Measurements from ENCODE around the gene ZDHHC14.

The ZDHHC14 gene

GRCh38 chr6:157468054-157468453 is 87.1 kb downstream of the ZDHHC14 start:
- no peak overlapping the region for H3K4me3 ChIP-seq (ENCODE audit: low read length)
- TF ChIP-seq ZNF274 (IDR thresholded peaks at IDR 0.05; ENCODE audit: low read depth, low read length): no peak

GRCh38 chr6:157468574-157468973 is 87.6 kb downstream of the ZDHHC14 start:
- no peak overlapping the region for H3K4me3 ChIP-seq (ENCODE audit: low read length)
- no peak for TF ChIP-seq ZNF274 (IDR thresholded peaks at IDR 0.05; ENCODE audit: low read depth, low read length)

GRCh38 chr6:157469378-157469777 is 88.4 kb downstream of the ZDHHC14 start:
- no peak overlapping the region for H3K4me3 ChIP-seq (ENCODE audit: low read length)
- TF ChIP-seq ZNF274 (IDR thresholded peaks at IDR 0.05; ENCODE audit: low read depth, low read length): no peak

GRCh38 chr6:157471077-157471686 is 90.2 kb downstream of the ZDHHC14 start:
- no peak for TF ChIP-seq ZNF274 (IDR thresholded peaks at IDR 0.05; ENCODE audit: low read depth, low read length)

GRCh38 chr6:157471895-157472686 is 91.1 kb downstream of the ZDHHC14 start:
- H3K4me3 ChIP-seq (ENCODE audit: low read length): no peak overlapping the region
- no peak for TF ChIP-seq ZNF274 (IDR thresholded peaks at IDR 0.05; ENCODE audit: low read depth, low read length)

More at GRCh38 chr6:157471077-157471686, 90.2 kb downstream of the ZDHHC14 start:
- H3K4me3 ChIP-seq (ENCODE audit: low read length): no peak overlapping the region

- TF ChIP-seq ZNF274 (IDR thresholded peaks at IDR 0.05; ENCODE audit: low read depth, low read length): no peak
- no peak overlapping the region for H3K4me3 ChIP-seq (ENCODE audit: low read length)
These were observed 95.8 kb downstream of the ZDHHC14 start for GRCh38 chr6:157476797-157477196.

GRCh38 chr6:157478926-157479325 is 97.9 kb downstream of the ZDHHC14 start:
- no peak overlapping the region for H3K4me3 ChIP-seq (ENCODE audit: low read length)
- TF ChIP-seq ZNF274 (IDR thresholded peaks at IDR 0.05; ENCODE audit: low read depth, low read length): no peak

- no peak for TF ChIP-seq ZNF274 (IDR thresholded peaks at IDR 0.05; ENCODE audit: low read depth, low read length)
- H3K4me3 ChIP-seq (ENCODE audit: low read length): no peak overlapping the region
These were observed 98.7 kb downstream of the ZDHHC14 start for GRCh38 chr6:157479464-157480303.

GRCh38 chr6:157481189-157481864 is 100.3 kb downstream of the ZDHHC14 start:
- H3K4me3 ChIP-seq (ENCODE audit: low read length): no peak overlapping the region
- no peak for TF ChIP-seq ZNF274 (IDR thresholded peaks at IDR 0.05; ENCODE audit: low read depth, low read length)

- no peak overlapping the region for H3K4me3 ChIP-seq (ENCODE audit: low read length)
- TF ChIP-seq ZNF274 (IDR thresholded peaks at IDR 0.05; ENCODE audit: low read depth, low read length): no peak
These were observed 100.9 kb downstream of the ZDHHC14 start for GRCh38 chr6:157481865-157482249.

GRCh38 chr6:157483770-157484169 is 102.8 kb downstream of the ZDHHC14 start:
- no peak for TF ChIP-seq ZNF274 (IDR thresholded peaks at IDR 0.05; ENCODE audit: low read depth, low read length)
- no peak overlapping the region for H3K4me3 ChIP-seq (ENCODE audit: low read length)

GRCh38 chr6:157484181-157484580 is 103.2 kb downstream of the ZDHHC14 start:
- H3K4me3 ChIP-seq (ENCODE audit: low read length): no peak overlapping the region
- TF ChIP-seq ZNF274 (IDR thresholded peaks at IDR 0.05; ENCODE audit: low read depth, low read length): no peak

GRCh38 chr6:157486572-157486971 is 105.6 kb downstream of the ZDHHC14 start:
- no peak overlapping the region for H3K4me3 ChIP-seq (ENCODE audit: low read length)
- no peak for TF ChIP-seq ZNF274 (IDR thresholded peaks at IDR 0.05; ENCODE audit: low read depth, low read length)

Measured in GM08714 (cell line).